Activated naive CD4-positive, alpha-beta T cell (primary cell): Measurements from ENCODE around the gene TCEA2.
A peak's percentile ranks its signal among the peaks of the same experiment; 100 is the strongest.

Experiments
- DNase-seq, 4 experiments: peaks; one replicate each; lab custom pipeline; 2025; lab: John Stamatoyannopoulos, UW

Gene TCEA2

GRCh38 chr20:64035933-64036345 lies 27.1 kb upstream of the TCEA2 start, which contains the start of gene C20orf204:
TSS of gene C20orf204 (plus strand) at chr20:64036182. CDS start at chr20:64036324, 142 bp downstream.
- DNase-seq = no peak

DNA sequence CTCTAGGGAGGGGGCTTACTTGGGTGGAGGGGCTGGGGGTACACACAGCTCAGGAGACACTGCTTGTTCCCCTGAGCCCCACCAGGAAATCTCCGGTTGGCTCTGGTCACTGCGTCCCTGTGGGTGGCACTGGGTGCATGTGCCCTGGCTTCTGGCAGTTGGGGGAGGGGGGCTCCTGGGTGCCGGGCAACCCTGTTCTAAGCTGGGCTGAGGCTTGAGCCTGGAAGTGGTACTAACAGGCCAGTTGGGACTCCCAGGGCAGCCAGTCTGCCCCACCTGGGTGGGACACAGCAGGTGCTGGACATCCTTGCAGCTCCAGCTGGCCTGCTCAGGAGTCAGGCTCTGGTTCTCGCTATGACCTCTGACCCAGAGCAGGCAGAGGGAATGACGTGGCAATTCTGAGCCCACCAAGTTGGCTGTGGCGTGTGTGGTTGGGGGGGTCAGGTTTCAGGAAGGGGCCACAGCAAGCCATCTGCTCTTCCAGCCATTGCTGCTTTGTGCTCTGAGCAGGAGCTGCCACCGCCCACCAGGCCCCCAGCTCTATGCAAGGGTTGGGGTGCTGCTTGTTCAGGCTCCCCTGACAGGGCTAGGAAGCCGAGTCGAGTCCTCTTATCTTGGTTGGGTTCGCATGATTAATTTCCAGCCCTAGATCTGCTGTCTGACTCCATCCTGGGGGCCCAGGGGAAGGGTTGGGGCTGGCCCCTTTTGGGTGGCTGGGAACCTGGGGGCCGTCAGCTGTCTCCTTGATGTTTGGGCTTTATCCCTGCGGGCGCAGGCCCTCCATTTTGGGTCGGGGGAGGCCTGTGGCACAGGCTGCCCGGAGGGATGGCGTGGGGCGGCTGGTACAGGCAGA lies 26.4 kb upstream of the TCEA2 start:
- DNase-seq = no peak

GRCh38 chr20:64037199-64037497 lies 25.9 kb upstream of the TCEA2 start:
- DNase-seq = no peak

DNA sequence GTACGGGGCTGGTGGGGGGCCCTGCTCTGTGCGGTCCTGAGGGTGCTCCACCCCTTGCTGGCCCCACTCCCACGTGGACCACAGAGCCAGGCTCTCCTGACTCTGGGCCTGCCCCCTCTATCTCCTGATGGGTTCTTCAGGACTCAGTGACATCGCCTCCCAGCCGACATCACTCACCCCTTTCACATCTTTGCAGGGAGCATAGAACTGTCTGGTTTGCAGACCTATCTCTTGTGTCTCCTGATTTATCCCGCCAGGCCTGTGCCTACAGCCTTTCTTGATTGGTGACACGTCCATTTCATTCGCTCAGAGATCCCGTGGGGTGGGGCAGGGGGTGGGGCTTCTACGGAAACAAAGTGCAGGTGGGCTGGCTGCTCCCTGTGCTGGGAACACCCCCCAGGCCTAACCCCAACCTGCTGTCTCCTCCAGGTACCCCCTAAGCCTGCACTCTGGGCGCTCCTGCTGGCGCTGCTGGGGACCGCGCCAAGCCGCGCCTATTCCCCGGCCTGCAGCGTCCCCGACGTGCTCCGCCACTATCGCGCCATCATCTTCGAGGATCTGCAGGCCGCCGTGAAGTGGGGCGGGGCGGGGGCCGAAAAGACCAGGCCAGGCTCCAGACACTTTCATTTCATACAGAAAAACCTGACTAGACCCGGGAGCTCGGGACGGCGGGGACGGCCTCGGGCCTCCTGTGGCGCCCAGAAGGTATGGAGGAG lies 25.3 kb upstream of the TCEA2 start:
- DNase-seq = no peak

- no peak for DNase-seq
Measured at GRCh38 chr20:64038224-64038564, 24.8 kb upstream of the TCEA2 start.

DNA sequence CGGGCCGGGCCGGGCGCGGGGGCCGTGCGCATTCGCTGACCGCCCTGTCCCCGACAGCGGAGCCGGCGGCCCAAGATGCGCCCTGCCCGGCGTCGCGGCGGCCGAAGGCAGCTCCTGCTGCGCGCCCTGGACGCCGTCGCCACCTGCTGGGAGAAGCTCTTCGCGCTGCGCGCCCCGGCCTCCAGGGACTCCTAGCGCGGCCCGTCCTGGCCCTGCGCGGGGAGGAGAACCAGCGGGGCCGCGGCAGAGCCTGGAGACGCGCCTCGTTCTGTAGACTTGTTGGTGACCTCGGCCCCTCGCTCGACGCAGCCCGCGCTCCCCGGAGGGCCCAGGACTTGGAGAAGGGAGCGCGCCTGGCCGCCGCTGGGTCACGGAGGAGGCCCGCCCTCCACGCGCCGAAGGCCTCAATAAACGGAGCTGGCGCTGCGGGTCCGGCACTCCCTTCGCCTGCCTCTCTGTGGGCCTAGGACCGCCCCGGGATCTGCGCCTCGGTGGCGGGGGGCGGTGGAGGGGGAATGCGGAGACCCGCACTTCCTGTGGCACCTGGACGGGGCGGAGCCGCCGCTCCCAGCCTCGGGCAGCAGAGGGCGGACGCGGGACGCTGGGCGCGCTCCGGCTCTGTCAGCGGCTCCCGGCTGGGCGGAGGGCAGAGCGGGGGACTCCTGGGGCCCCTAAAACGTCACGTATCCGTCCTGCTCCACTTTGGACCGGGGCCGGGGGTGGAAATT lies 24.3 kb upstream of the TCEA2 start:
- DNase-seq = peak; percentile 38 to 78 (median 52)

DNA sequence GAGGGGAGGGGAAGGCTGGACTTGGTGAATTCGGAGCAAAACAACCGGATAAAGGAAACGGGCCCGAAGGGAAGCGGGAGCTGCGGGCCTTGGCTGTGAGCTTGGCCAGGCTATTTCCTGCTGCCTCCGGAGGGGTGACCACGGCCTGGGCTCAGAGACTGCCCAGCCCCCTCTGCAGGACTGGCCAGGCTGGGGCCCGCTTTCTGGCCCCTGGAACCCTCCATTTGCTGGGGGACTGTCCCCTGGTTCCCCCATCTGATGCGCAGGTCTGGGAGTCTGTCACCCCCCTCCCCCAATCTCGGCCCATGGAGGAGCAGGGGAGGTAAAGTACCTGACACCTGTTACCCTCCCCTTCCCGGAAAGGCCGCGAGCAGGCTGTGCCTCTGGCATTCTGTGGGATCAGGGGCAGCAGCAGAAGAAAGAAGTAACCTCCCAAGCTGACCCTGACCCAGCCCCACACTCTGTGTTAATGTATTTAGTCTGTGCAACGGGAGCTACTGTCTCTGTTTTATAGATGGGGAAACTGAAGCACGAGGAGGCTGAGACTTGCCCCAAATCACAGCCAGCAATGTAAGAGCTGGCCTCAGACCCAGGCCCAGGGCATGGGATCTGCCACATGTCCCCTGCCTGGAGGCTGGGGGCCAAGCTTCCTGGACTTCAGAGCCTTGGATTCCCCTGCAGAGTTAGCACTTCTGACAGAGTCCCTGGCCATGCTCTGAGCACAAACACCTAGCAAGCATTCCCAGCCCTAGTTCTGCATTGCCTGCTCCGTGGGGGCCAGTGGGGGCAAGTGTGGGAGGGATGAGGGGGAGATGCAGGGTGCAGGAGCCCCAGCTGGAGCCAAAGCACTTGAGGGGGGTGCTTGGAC lies 23.5 kb upstream of the TCEA2 start:
- DNase-seq = no peak

DNA sequence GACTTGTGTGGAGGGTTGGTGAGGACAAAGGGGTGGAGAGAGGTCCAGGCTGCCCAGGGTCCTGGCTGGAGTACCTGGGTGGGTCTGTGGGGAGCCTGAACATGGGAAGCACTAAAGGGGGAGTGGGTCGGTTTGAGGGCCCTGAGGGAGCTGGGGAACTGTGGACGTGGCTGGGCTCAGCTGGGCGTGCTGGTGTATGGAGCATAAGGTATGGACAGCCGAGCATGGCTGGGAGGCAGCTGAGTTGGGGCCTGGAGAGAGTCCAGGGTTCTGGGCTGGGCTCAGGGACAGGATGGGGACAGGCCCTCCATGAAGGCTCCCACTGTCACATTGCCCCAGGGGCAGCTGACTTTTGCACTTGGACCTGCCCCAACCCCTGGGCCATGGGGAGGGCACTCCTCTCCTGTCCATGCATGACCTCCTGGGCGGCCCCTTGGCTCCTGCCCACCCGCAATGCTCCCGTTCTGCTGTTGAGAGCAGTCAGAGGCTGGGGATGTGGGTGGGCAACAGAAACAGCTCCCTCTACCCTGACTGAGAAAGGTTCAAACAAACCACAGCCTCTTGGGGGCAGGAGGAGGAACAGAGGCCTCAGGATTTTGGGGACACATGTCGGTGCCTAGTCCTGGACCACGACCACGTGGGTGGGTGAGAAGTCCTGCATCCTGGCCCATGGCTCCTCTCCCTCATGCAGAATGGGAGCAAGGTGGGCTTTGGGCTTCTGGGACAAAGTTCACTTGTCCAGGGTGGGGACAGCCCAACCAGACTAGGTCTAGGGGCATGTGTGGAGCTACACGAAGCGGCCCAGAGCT lies 22.6 kb upstream of the TCEA2 start:
- no peak for DNase-seq

GRCh38 chr20:64041040-64041780 lies 21.8 kb upstream of the TCEA2 start:
- no peak for DNase-seq

GRCh38 chr20:64041781-64042053 lies 21.3 kb upstream of the TCEA2 start:
- DNase-seq = no peak

DNA sequence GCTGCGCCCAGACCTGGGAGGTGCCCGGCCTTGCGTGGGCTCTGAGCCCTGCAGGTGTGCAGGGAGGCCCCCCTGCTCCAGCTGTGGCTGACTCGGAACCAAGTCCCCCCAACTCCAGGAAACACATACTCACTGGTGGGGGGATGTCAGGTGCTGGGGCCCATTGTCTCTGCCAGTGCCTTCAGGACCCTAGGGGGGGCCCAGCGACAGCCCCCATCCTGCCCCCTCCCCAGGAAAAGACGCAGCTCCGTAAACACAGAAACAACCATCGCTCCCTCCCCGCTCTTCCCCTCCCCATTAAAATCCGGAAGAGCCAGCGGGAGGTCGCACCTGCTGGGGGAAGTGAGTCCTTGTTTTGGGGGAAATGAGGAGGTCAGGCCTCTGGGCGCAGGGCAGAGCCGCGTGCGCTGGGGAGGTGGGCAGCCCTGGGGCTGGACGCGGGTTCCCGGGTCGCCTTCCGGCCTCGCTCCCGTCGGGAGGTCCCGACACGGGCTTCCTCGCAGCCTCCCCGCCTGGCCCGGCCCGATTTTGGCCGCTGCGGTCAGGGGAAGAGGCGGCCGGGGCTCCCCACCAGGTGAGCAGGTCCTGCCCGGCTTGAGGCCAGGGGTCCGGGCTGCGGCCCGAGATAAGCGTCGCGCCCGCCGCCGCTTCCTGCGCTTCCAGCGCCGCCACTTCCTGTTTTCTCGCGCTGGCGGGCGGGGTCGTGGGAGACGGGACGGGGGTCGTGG lies 20.8 kb upstream of the TCEA2 start:
- DNase-seq = peak in 1 of 4 experiments; percentile 24

- no peak for DNase-seq
Measured at GRCh38 chr20:64043768-64044167, 19.2 kb upstream of the TCEA2 start.

DNA sequence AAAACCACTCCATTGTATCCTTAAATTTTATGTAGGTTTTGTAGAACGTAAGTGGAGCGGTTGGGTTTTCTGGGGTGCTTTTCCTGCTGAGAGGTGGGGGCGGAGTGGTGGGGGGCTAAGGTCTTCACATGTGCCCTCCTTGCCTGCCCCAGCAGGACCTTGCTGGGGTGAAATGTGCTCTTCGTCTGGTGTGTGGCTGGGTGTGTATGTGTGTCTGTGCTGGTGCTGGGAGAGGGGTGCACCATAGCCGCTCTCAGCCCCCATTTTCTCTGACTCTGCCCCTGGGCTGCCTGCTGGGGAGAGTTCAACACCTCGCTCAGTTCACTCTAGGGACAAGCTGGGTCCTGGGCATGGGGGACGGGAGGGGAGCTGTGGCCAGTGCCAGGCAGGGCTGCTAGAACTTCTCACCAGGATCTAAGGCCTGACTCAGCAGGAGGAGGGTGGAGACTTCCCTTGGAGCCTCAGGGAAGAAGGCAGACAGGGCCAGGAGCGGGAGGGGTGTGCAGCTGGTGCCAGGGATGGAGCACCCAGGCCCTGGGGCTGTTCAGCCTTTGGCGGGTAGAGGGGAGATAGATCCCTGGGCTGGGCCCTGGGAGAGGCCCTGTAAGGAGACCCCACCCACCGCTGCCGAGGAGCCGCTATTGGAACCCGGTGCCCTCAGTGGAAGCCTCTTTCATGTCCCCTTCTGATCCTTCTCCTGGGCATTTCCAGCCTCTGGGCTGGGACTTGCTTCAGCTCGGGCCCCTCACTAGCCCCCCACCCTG lies 18.3 kb upstream of the TCEA2 start:
- DNase-seq = no peak

DNA sequence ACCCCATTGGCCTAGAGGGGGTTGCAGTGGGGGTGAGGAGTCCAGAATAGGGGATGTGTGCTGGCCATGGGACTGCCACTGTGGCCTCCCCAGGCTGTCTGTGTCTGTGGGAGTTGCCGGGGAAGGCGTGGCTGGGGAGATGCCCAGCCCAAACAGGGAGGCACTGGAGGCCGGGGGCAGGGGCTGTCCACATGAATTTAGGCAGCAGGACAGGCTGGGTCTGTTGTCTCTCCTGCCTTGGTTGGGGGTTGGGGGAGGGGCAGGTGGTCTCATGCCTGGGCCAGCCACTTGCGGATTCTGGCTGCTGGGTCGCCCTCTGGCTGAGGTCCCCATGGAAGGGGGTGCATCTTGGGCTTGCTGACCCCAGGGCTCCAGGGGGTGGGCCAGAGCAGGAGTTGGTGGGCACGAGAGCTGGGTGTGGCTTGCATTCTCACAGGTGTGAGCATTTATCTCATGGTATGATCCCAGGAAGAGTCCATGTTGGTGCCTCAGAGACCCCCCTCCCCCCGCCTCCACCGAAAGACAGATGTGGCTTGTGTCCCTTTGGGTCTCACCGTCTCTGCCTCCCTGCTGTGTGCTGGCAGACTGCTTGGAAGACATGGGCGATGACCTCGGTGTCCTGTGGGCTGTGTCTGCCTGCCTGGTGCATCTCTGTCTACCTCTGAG lies 17.5 kb upstream of the TCEA2 start:
- DNase-seq = no peak

DNA sequence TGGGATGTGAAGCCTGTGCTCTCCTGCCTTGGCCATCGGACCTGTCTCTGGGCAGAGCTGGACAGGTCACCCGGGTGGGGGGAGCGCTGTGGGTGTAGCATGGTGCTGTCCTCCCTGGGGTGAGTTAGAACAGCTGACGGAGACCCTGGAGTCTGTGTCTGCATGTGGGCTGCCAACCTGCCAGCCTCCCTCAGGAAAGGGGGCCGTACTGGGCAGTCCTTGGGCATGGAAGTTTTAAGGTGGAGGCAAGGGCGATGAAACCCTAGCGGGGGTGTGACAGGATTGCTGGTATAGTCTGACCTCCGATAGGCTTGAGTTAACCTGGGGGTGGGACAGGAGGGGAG lies 16.0 kb upstream of the TCEA2 start:
- DNase-seq = no peak

- no peak for DNase-seq
Measured at GRCh38 chr20:64047968-64048401, 15.0 kb upstream of the TCEA2 start.

DNA sequence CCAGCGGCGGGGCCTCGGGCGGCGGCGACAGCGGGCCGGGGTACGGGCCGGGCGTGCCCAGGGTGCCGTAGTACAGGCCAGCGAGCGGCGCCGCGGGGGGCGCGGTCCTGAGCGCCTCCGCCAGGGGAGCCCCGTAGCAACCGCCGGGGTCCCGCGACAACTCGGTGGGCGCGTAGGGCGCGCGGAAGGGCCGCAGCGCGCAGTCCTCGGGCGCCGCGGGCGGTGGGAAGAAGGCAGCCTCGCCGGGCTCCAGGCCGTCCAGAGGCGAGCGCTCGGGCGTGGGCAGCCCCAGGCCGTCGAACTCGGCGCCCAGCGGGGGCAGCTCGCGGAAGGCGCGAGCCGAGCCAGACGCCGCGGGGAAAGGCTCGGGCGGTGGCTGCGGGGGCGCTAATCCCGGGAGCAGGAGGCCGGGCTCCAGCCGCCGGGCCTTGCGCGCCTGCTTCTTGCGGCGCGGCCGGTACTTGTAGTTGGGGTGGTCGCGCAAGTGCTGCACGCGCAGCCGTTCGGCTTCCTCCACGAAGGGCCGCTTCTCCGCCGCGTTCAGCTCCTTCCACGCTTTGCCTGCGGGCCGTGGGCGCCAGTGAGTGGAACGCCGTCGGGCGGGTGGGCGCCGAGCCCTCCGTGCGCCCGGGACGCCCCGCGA lies 14.5 kb upstream of the TCEA2 start:
- no peak for DNase-seq
